Peyer's patch (tissue), 4 donors: ENCODE data around the gene LAG3. TPM values are rescaled to one million over a fixed set of nuclear protein-coding genes. Genes with fewer than 3 reads are reported as not detected.

ENCODE experiments used
- DNase-seq, 3 donors: peaks; one replicate each; pipeline ENCODE4 v3.0.0-alpha.2; 2017 to 2019
- H3K27ac ChIP-seq, 4 donors: fragments of 200-600 bp; sonication (generic); one replicate each; pipeline ENCODE4 v1.5.1; 2016 to 2019
- H3K27me3 ChIP-seq, 2 donors: fragments of 200-600 bp; sonication (generic); one replicate each; pipeline ENCODE4 v1.5.1; 2019
- H3K36me3 ChIP-seq, 3 donors: fragments of 200-600 bp; sonication (generic); one replicate each; pipeline ENCODE4 v1.5.1; 2016 to 2019
- H3K4me1 ChIP-seq, 4 donors: fragments of 200-600 bp; sonication (generic); one replicate each; pipeline ENCODE4 v1.5.1; 2016 to 2019
- H3K4me3 ChIP-seq, 4 donors: fragments of 200-600 bp; sonication (generic); 1 replicate in 3 of 4; 2 replicates in 1 of 4; pipeline ENCODE4 v1.5.1; 2016 to 2019; ENCODE audit warnings: mild to moderate bottlenecking in 1 of 4
- H3K9me3 ChIP-seq, 4 donors: fragments of 200-600 bp; sonication (generic); one replicate each; pipeline ENCODE4 v1.5.1; 2016 to 2019; ENCODE audit warnings: mild to moderate bottlenecking in 1 of 4
- CTCF ChIP-seq, 6 experiments: fragments of 450-650 bp in 4 of 6; fragments of 200-600 bp in 2 of 6; sonication (generic) in 1 of 6; IDR thresholded peaks; one replicate each; pipeline ENCODE4 v1.5.1; 2017 to 2019; ENCODE audit warnings: antibody characterized with exemption in 6 of 6, mild to moderate bottlenecking in 3 of 6, moderate library complexity in 1 of 6
- POLR2A ChIP-seq, 2 donors: fragments of 450-650 bp; IDR thresholded peaks; one replicate each; pipeline ENCODE4 v1.5.1; 2017; ENCODE audit warnings: antibody characterized with exemption in 2 of 2, mild to moderate bottlenecking in 2 of 2, moderate library complexity in 2 of 2
- total RNA-seq, 4 donors: library from RNA; depleted of rRNA; stranded (reverse); fragments of >200 nt; gene quantifications; one replicate each; pipeline ENCODE4 v1.1.0, GENCODE V29; 2016

LAG3 gene
- total RNA-seq, 4 donors from 2014 or later, result 1.3 to 3.0 (median 1.6) TPM; not detected in 1

- no peak for DNase-seq
- no peak overlapping the region for H3K4me3 ChIP-seq
- no peaks in the 10 kb centered on the region for H3K9me3 ChIP-seq
- H3K36me3 ChIP-seq, result no peaks in the 10 kb centered on the region
- no peak overlapping the region for H3K27ac ChIP-seq
- H3K27me3 ChIP-seq, result no peaks in the 10 kb centered on the region
- TF ChIP-seq POLR2A (IDR thresholded peaks at IDR 0.05) (no peak), CTCF (IDR thresholded peaks at IDR 0.05) (no peak)
- H3K4me1 ChIP-seq, result peaks cover 0 to 8% (median under 1%) of the 10 kb centered on the region in 4 donors
These were observed 15.2 kb upstream of the LAG3 start for GRCh38 chr12:6757028-6757690.

- Histone ChIP-seq H3K36me3 (no peaks in the 10 kb centered on the region), H3K9me3 (no peaks in the 10 kb centered on the region), H3K27me3 (no peaks in the 10 kb centered on the region), H3K4me3 (no peak overlapping the region), H3K27ac (no peak overlapping the region), H3K4me1 (peaks cover 0 to 10% (median 0%) of the 10 kb centered on the region in 4 donors)
- TF ChIP-seq CTCF (IDR thresholded peaks at IDR 0.05) (no peak), POLR2A (IDR thresholded peaks at IDR 0.05) (no peak)
- no peak for DNase-seq
These were observed 13.7 kb upstream of the LAG3 start for GRCh38 chr12:6758506-6759095.

- TF ChIP-seq POLR2A (IDR thresholded peaks at IDR 0.05) (no peak), CTCF (IDR thresholded peaks at IDR 0.05) (no peak)
- Histone ChIP-seq H3K27ac (no peak overlapping the region), H3K4me1 (peaks cover 0 to 12% (median 0%) of the 10 kb centered on the region in 4 donors), H3K27me3 (no peaks in the 10 kb centered on the region), H3K9me3 (no peaks in the 10 kb centered on the region), H3K4me3 (no peak overlapping the region), H3K36me3 (no peaks in the 10 kb centered on the region)
- DNase-seq, result no peak
These were observed 12.6 kb upstream of the LAG3 start for GRCh38 chr12:6759741-6760140.

GRCh38 chr12:6763380-6763779, 8.9 kb upstream of the LAG3 start:
- Histone ChIP-seq H3K9me3 (no peaks in the 10 kb centered on the region), H3K27me3 (no peaks in the 10 kb centered on the region), H3K4me3 (no peak overlapping the region), H3K4me1 (peaks cover 0 to 33% (median 13%) of the 10 kb centered on the region in 4 donors), H3K27ac (peak overlapping the region; percentile 57 to 94 (median 64)), H3K36me3 (no peaks in the 10 kb centered on the region)
- no peak for DNase-seq
- TF ChIP-seq CTCF (IDR thresholded peaks at IDR 0.05), result no peak
- no peak for TF ChIP-seq POLR2A (IDR thresholded peaks at IDR 0.05)

- TF ChIP-seq CTCF (IDR thresholded peaks at IDR 0.05), result no peak
- TF ChIP-seq POLR2A (IDR thresholded peaks at IDR 0.05), result no peak
- Histone ChIP-seq H3K4me3 (peak overlapping the region in 2 of 4 donors; percentile 16 to 30), H3K27me3 (no peaks in the 10 kb centered on the region), H3K9me3 (no peaks in the 10 kb centered on the region), H3K4me1 (peaks cover 0 to 42% (median 13%) of the 10 kb centered on the region in 4 donors), H3K36me3 (no peaks in the 10 kb centered on the region), H3K27ac (peak overlapping the region; percentile 73 to 97 (median 86))
- DNase-seq, result peak; percentile 53 to 89 (median 80)
These were observed 8.1 kb upstream of the LAG3 start for GRCh38 chr12:6764011-6764828.
